K562 (cell line): ENCODE data around the gene SCYGR2. TPM values are rescaled to one million over a fixed set of nuclear protein-coding genes. Genes with fewer than 3 reads are reported as not detected.

Experiments
- ATAC-seq: fragments of 200-7000 bp; cut with Tn5 transposase; 3 replicates; pipeline ENCODE4 v1.9.1; 2020; ENCODE audit warnings: moderate library complexity
- BruUV-seq: library from RNA; stranded (reverse); fragments of 400-500 nt; replicated peaks from 2 replicates; lab custom pipeline; 2021; lab: Mats Ljungman, UMichigan
- CTCF ChIA-PET: fragments of 300-600 bp; formaldehyde crosslinking; extraction: SDS; loops from one replicate; lab custom pipeline; 2021; ENCODE audit warnings: low intra/inter-chr PET ratio; lab: Yijun Ruan, JAX
- POLR2A ChIA-PET: fragments of 300-600, 350-650 bp; sonication (Branson Sonifier 250); formaldehyde crosslinking; extraction: SDS; loops from one replicate; lab custom pipeline; 2021; ENCODE audit warnings: antibody characterized with exemption, inconsistent platforms; lab: Yijun Ruan, JAX
- DNase-seq, 4 experiments: peaks; one replicate each; pipeline versions ENCODE4 v3.0.0 to v3.0.0-alpha.2; 2011 to 2018; ENCODE audit warnings: low spot score in 3 of 4, mixed read lengths in 3 of 4; ENCODE audit errors: extremely low read depth in 1 of 4
- FAIRE-seq: peaks from 2 replicates; lab custom pipeline; 2011; peaks lifted over from hg19 to GRCh38; lab: Jason Lieb, UNC
- H2AFZ ChIP-seq: 2 replicates; pipeline ENCODE4 v1.6.0; 2011; ENCODE audit warnings: low read depth, low read length, control low read depth, inconsistent platforms
- H3K27ac ChIP-seq: fragments of 200-600 bp; 3 replicates; pipeline ENCODE4 v1.8.0; 2011; ENCODE audit warnings: low read depth, mild to moderate bottlenecking, control low read depth, inconsistent platforms, low read length, moderate library complexity, mixed read lengths; ENCODE audit errors: extremely low read depth
- H3K27me3 ChIP-seq, 2 experiments: fragments of 300-600 bp in 1 of 2; 2 replicates in 1 of 2; 3 replicates in 1 of 2; pipeline versions ENCODE4 v1.6.0 to v1.8.0; 2011; ENCODE audit warnings: inconsistent platforms in 2 of 2, low read length in 2 of 2, mild to moderate bottlenecking in 1 of 2, mixed read lengths in 1 of 2, moderate library complexity in 1 of 2; ENCODE audit not compliant: control insufficient read depth in 2 of 2, insufficient read depth in 2 of 2
- H3K36me3 ChIP-seq: fragments of 300-600 bp; 3 replicates; pipeline ENCODE4 v1.8.0; 2011; ENCODE audit warnings: mild to moderate bottlenecking, low read length, inconsistent platforms; ENCODE audit not compliant: control insufficient read depth, insufficient read depth
- H3K4me1 ChIP-seq, 2 experiments: fragments of 200-600 bp in 1 of 2; replicated peaks in 1 of 2; 2 replicates in 1 of 2; 3 replicates in 1 of 2; pipeline versions ENCODE4 v1.5.1 to v1.8.0; 2011; ENCODE audit warnings: inconsistent platforms in 2 of 2, low read length in 2 of 2, mild to moderate bottlenecking in 1 of 2, mixed read lengths in 1 of 2, moderate library complexity in 1 of 2; ENCODE audit not compliant: control insufficient read depth in 2 of 2, insufficient read depth in 2 of 2
- H3K4me2 ChIP-seq: 2 replicates; pipeline ENCODE4 v1.6.1; 2011; ENCODE audit warnings: low read length, control low read depth, inconsistent platforms, mixed read lengths; ENCODE audit not compliant: insufficient read depth
- H3K4me3 ChIP-seq: fragments of 200-600 bp; sonication (generic), shearing (Covaris generic); 2 replicates; pipeline ENCODE4 v1.5.1; 2016; ENCODE audit warnings: control low read depth, inconsistent platforms
- H3K79me2 ChIP-seq: fragments of 200-600 bp; 3 replicates; pipeline ENCODE4 v1.8.0; 2011; ENCODE audit warnings: low read length, inconsistent platforms; ENCODE audit not compliant: control insufficient read depth, insufficient read depth
- H3K9ac ChIP-seq, 2 experiments: 2 replicates each; pipeline versions ENCODE4 v1.6.0 to v1.6.1; 2011; ENCODE audit warnings: low read depth in 2 of 2, low read length in 2 of 2, control low read depth in 1 of 2, inconsistent platforms in 1 of 2, mild to moderate bottlenecking in 1 of 2, mixed read lengths in 1 of 2; ENCODE audit not compliant: insufficient read depth in 1 of 2
- H3K9me1 ChIP-seq: one replicate; pipeline ENCODE4 v1.6.0; 2011; ENCODE audit warnings: inconsistent platforms, mild to moderate bottlenecking, low read length, moderate library complexity; ENCODE audit not compliant: control insufficient read depth, insufficient read depth
- H3K9me3 ChIP-seq: replicated peaks from 2 replicates; pipeline ENCODE4 v1.5.1; 2011; ENCODE audit warnings: low read depth, low read length, inconsistent platforms; ENCODE audit not compliant: control insufficient read depth, insufficient read depth
- H4K20me1 ChIP-seq: replicated peaks from 2 replicates; pipeline ENCODE4 v1.6.1; 2011; ENCODE audit warnings: low read length, inconsistent platforms, mixed read lengths; ENCODE audit not compliant: control insufficient read depth, insufficient read depth
- CHD2 ChIP-seq: IDR thresholded peaks from 2 replicates; pipeline ENCODE4 v1.6.1; 2011; ENCODE audit warnings: low read depth, low read length
- CSDE1 ChIP-seq, 2 experiments: fragments of 450-650 bp; IDR thresholded peaks; 2 replicates each; pipeline ENCODE4 v1.6.1; 2016; ENCODE audit warnings: mild to moderate bottlenecking in 1 of 2
- CXXC5 ChIP-seq: fragments of 250-450 bp; sonication (Bioruptor Pico); IDR thresholded peaks from 2 replicates; pipeline ENCODE4 v1.8.0; 2022; ENCODE audit warnings: inconsistent platforms, mild to moderate bottlenecking, moderate library complexity
- E2F1 ChIP-seq: sonication (generic); formaldehyde crosslinking; IDR thresholded peaks from 2 replicates; pipeline ENCODE4 v1.8.1; 2023; ENCODE audit warnings: mild to moderate bottlenecking, missing genetic modification reagents, moderate library complexity
- FOXJ3 ChIP-seq: sonication (generic); formaldehyde crosslinking; IDR thresholded peaks from 2 replicates; pipeline ENCODE4 v1.4.0; 2020; ENCODE audit warnings: mild to moderate bottlenecking, missing genetic modification reagents
- GABPA ChIP-seq: fragments of 200-800 bp; sonication (Bioruptor generic); conservative IDR thresholded peaks from 2 replicates; pipeline ENCODE4 v1.6.1; 2016; ENCODE audit warnings: low read depth, missing genetic modification characterization, missing compliant biosample characterization
- LEF1 ChIP-seq: fragments of 450-650 bp; IDR thresholded peaks from 2 replicates; pipeline ENCODE4 v1.6.1; 2016; ENCODE audit warnings: mild to moderate bottlenecking
- TCF3 ChIP-seq: sonication (generic); formaldehyde crosslinking; IDR thresholded peaks from 2 replicates; pipeline ENCODE4 v1.4.0; 2020; ENCODE audit warnings: mild to moderate bottlenecking, missing genetic modification reagents
- TEAD1 ChIP-seq, 2 experiments: fragments of 450-650 bp in 1 of 2; sonication (generic) in 1 of 2; formaldehyde crosslinking; IDR thresholded peaks; 2 replicates each; pipeline versions ENCODE4 v1.4.0 to v1.8.0; 2020 to 2022; ENCODE audit warnings: mild to moderate bottlenecking in 2 of 2, missing genetic modification reagents in 1 of 2
- TFAP4 ChIP-seq: sonication (generic); formaldehyde crosslinking; IDR thresholded peaks from 2 replicates; pipeline ENCODE4 v1.8.0; 2022; ENCODE audit warnings: missing genetic modification reagents, mild to moderate bottlenecking, moderate library complexity, borderline replicate concordance
- ZFP91 ChIP-seq: sonication (generic); formaldehyde crosslinking; IDR thresholded peaks from 2 replicates; pipeline ENCODE4 v1.8.0; 2022; ENCODE audit warnings: mild to moderate bottlenecking, missing genetic modification reagents
- WGBS: fragments of 100-300 bp; shearing (Covaris generic); methylation state at CpG from one replicate; pipeline ENCODE4 v1.1.6; 2016; ENCODE audit warnings: low coverage, mixed read lengths; ENCODE audit not compliant: insufficient coverage; ENCODE audit errors: missing lambda C conversion rate; 5-methylcytosine and 5-hydroxymethylcytosine counted together
- in situ Hi-C: fragments of 300-500 bp; cut with MboI; formaldehyde crosslinking; loops from 4 replicates; pipeline ENCODE4 v1.15.0; 2018; ENCODE audit warnings: inconsistent platforms, mixed read lengths
- intact Hi-C: fragments of 100-400 bp; cut with micrococcal nuclease; formaldehyde crosslinking; loops from 2 replicates; pipeline ENCODE4 v1.14.2; 2022
- polyA plus RNA-seq, 8 experiments: library from polyadenylated mRNA; depleted of rRNA in 4 of 8; stranded (reverse) in 5 of 8; unstranded in 3 of 8; fragments of >200 nt; fragmentation: Nextera tagmentation in 2 of 8; fragmentation: Illumina TruSeq in 1 of 8; extraction: Ambion mirVana in 2 of 8; extraction: Trizol in 1 of 8; gene quantifications; 2 replicates each; pipeline versions ENCODE4 v1.2.1 to v1.2.3, GENCODE V29; 2011 to 2014; ENCODE audit warnings: inconsistent platforms in 1 of 8, missing spikeins in 1 of 8
- total RNA-seq, 7 experiments: library from RNA; depleted of rRNA in 6 of 7; stranded (reverse); fragments of >200 nt in 6 of 7; fragmentation: Illumina TruSeq in 2 of 7; extraction: Trizol in 2 of 7; gene quantifications; 2 replicates each; pipeline versions ENCODE4 v1.2.1 to v1.2.3, GENCODE V29; 2011 to 2021; ENCODE audit warnings: low replicate concordance in 1 of 7

The SCYGR2 gene
- total and polyA plus RNA-seq, 9 of the 15 experiments (the other 6 are each of a cell fraction or from before 2014, with no cell fraction given), result not detected

GRCh38 chr2:227613272-227613660 lies 14.6 kb downstream of the SCYGR2 start:
- Histone ChIP-seq H3K36me3 (no peaks in the 10 kb centered on the region), H3K4me2 (no peak overlapping the region), H3K9me1 (no peaks in the 10 kb centered on the region), H2AFZ (no peak overlapping the region), H3K9me3 (no peaks in the 10 kb centered on the region), H3K4me1 (no peaks in the 10 kb centered on the region), H4K20me1 (no peaks in the 10 kb centered on the region), H3K9ac (no peak overlapping the region), H3K27me3 (peaks cover 0 to 33% of the 10 kb centered on the region in 2 experiments; a peak in 2 of 5 replicates), H3K27ac (no peak overlapping the region), H3K79me2 (no peaks in the 10 kb centered on the region), H3K4me3 (no peak overlapping the region)
- DNase-seq, result no peak
- ChIA-PET POLR2A (no interaction called here), CTCF (no interaction called here)
- BruUV-seq, result no TSS peak
- in situ Hi-C loops, result no loop called here
- ATAC-seq, result no peak
- FAIRE-seq, result no peak
- intact Hi-C loops, result no loop called here
- TF ChIP-seq GABPA (tag), result no peak
- no peak for TF ChIP-seq ZFP91 (CRISPR knock-in tag)
- no peak for TF ChIP-seq TCF3 (CRISPR knock-in tag)
- no peak for TF ChIP-seq CSDE1 (IDR thresholded peaks at IDR 0.05)
- no peak for TF ChIP-seq TFAP4
- no peak for TF ChIP-seq LEF1
- TF ChIP-seq CXXC5, result no peak
- no peak for TF ChIP-seq FOXJ3 (CRISPR knock-in tag)
- TF ChIP-seq CHD2, result no peak
- TF ChIP-seq E2F1 (CRISPR knock-in tag), result no peak
- TF ChIP-seq TEAD1 (CRISPR knock-in tag; IDR thresholded peaks at IDR 0.05), result no peak
- WGBS, result 0% methylated on average over 2 of the region's 4 CpGs
